Stimulated activated naive CD8-positive, alpha-beta T cell treated with anti-CD3 and anti-CD28 coated beads, Interleukin-15, amount 100 ng/mL, for 72 hours (primary cell): ENCODE results near the gene RPS6KA1.
A peak's percentile ranks its signal among the peaks of the same experiment; 100 is the strongest.
"Not testable (repeated sequence)": the region's sequence is repeated elsewhere in the genome, so short reads cannot be mapped to it uniquely, and the experiment has no call there.

Experiments
- ATAC-seq: fragments of 150-1000 bp; cut with Tn5 transposase; 2 replicates; pipeline ENCODE4 v1.10.0; 2021; ENCODE audit warnings: mild to moderate bottlenecking, moderate library complexity
- DNase-seq, 2 donors: peaks; one replicate each; pipeline ENCODE4 v3.0.0; 2021 to 2022
- H3K27ac Mint-ChIP-seq, 2 donors: one replicate each; pipeline ENCODE4 v1.8.0; 2022; ENCODE audit warnings: mild to moderate bottlenecking in 2 of 2, mixed read lengths in 2 of 2, moderate library complexity in 2 of 2
- H3K27me3 Mint-ChIP-seq: one replicate; pipeline ENCODE4 v1.8.0; 2022; ENCODE audit warnings: mixed read lengths
- H3K4me1 Mint-ChIP-seq: one replicate; pipeline ENCODE4 v1.8.0; 2022; ENCODE audit warnings: mild to moderate bottlenecking, mixed read lengths
- H3K4me3 Mint-ChIP-seq, 2 donors: one replicate each; pipeline ENCODE4 v1.8.0; 2022; ENCODE audit warnings: mild to moderate bottlenecking in 2 of 2, mixed read lengths in 2 of 2, moderate library complexity in 1 of 2
- H3K9me3 Mint-ChIP-seq, 2 donors: one replicate each; pipeline ENCODE4 v1.8.0; 2022; ENCODE audit warnings: mixed read lengths in 2 of 2

RPS6KA1 gene

GRCh38 chr1:26558685-26559048, 29.1 kb downstream of the RPS6KA1 start:
- H3K9me3 Mint-ChIP-seq = no peaks in the 10 kb centered on the region
- DNase-seq = no peak
- peak overlapping the region in 1 of 2 donors; percentile 57 for H3K27ac Mint-ChIP-seq
- H3K4me3 Mint-ChIP-seq = no peak overlapping the region
- H3K27me3 Mint-ChIP-seq = no peaks in the 10 kb centered on the region
- peaks cover 41% of the 10 kb centered on the region for H3K4me1 Mint-ChIP-seq
- no peak for ATAC-seq

- peaks cover 35% of the 10 kb centered on the region for H3K4me1 Mint-ChIP-seq
- no peaks in the 10 kb centered on the region for H3K27me3 Mint-ChIP-seq
- no peak overlapping the region for H3K4me3 Mint-ChIP-seq
- peak overlapping the region in 1 of 2 donors; percentile 71 for H3K27ac Mint-ChIP-seq
- DNase-seq = no peak
- H3K9me3 Mint-ChIP-seq = no peaks in the 10 kb centered on the region
- ATAC-seq = no peak
These were observed 30.8 kb downstream of the RPS6KA1 start for GRCh38 chr1:26560403-26560780.

- Mint-ChIP-seq H3K27ac (no peak overlapping the region), H3K4me1 (peaks cover 38% of the 10 kb centered on the region), H3K27me3 (no peaks in the 10 kb centered on the region), H3K9me3 (no peaks in the 10 kb centered on the region), H3K4me3 (no peak overlapping the region)
- no peak for DNase-seq
- ATAC-seq = peak; percentile 41
These were observed 40.7 kb downstream of the RPS6KA1 start for GRCh38 chr1:26570287-26570686.

GRCh38 chr1:26571381-26571780, 41.8 kb downstream of the RPS6KA1 start:
- Mint-ChIP-seq H3K9me3 (no peaks in the 10 kb centered on the region), H3K4me3 (no peak overlapping the region), H3K27me3 (no peaks in the 10 kb centered on the region), H3K4me1 (peaks cover 49% of the 10 kb centered on the region), H3K27ac (no peak overlapping the region)
- no peak for DNase-seq
- no peak for ATAC-seq

- peaks cover 73% of the 10 kb centered on the region for H3K4me1 Mint-ChIP-seq
These were observed 44.5 kb downstream of the RPS6KA1 start for GRCh38 chr1:26574018-26574417.

GRCh38 chr1:26574719-26575251, 45.2 kb downstream of the RPS6KA1 start:
- H3K9me3 Mint-ChIP-seq = no peaks in the 10 kb centered on the region
- no peaks in the 10 kb centered on the region for H3K27me3 Mint-ChIP-seq
- peak overlapping the region; percentile 47 to 84 for H3K27ac Mint-ChIP-seq
- H3K4me3 Mint-ChIP-seq = peak overlapping the region; percentile 27 to 33
- H3K4me1 Mint-ChIP-seq = peaks cover 73% of the 10 kb centered on the region
- ATAC-seq (peak; percentile 64), DNase-seq (peak in 1 of 2 donors; percentile 53)

More at GRCh38 chr1:26574018-26574417, 44.5 kb downstream of the RPS6KA1 start:
- no peaks in the 10 kb centered on the region for H3K27me3 Mint-ChIP-seq
- no peak overlapping the region for H3K4me3 Mint-ChIP-seq
- DNase-seq = no peak
- no peaks in the 10 kb centered on the region for H3K9me3 Mint-ChIP-seq
- no peak for ATAC-seq
- no peak overlapping the region for H3K27ac Mint-ChIP-seq

GRCh38 chr1:26575348-26575747, 45.8 kb downstream of the RPS6KA1 start:
- Mint-ChIP-seq H3K9me3 (no peaks in the 10 kb centered on the region), H3K27ac (no peak overlapping the region), H3K27me3 (no peaks in the 10 kb centered on the region), H3K4me1 (peaks cover 73% of the 10 kb centered on the region), H3K4me3 (no peak overlapping the region)
- ATAC-seq = no peak
- no peak for DNase-seq

GRCh38 chr1:26578167-26578566, 48.6 kb downstream of the RPS6KA1 start:
- Mint-ChIP-seq H3K27me3 (no peaks in the 10 kb centered on the region), H3K9me3 (no peaks in the 10 kb centered on the region), H3K4me1 (peaks cover 90% of the 10 kb centered on the region), H3K4me3 (no peak overlapping the region), H3K27ac (no peak overlapping the region)
- ATAC-seq (no peak), DNase-seq (no peak)

- ATAC-seq = no peak
- DNase-seq = no peak
- H3K27me3 Mint-ChIP-seq = no peaks in the 10 kb centered on the region
- peaks cover 94% of the 10 kb centered on the region for H3K4me1 Mint-ChIP-seq
- H3K4me3 Mint-ChIP-seq = peak overlapping the region; percentile 7 to 58
- no peaks in the 10 kb centered on the region for H3K9me3 Mint-ChIP-seq
- peak overlapping the region in 1 of 2 donors; percentile 8 for H3K27ac Mint-ChIP-seq
These were observed 50.1 kb downstream of the RPS6KA1 start for GRCh38 chr1:26579681-26580111.

GRCh38 chr1:26580116-26580515, 50.6 kb downstream of the RPS6KA1 start:
- Mint-ChIP-seq H3K27me3 (no peaks in the 10 kb centered on the region), H3K9me3 (no peaks in the 10 kb centered on the region), H3K4me3 (peak overlapping the region; percentile 6 to 58), H3K4me1 (peaks cover 89% of the 10 kb centered on the region), H3K27ac (peak overlapping the region in 1 of 2 donors; percentile 8)
- peak in 1 of 2 donors; percentile 56 for DNase-seq
- peak; percentile 13 for ATAC-seq

- DNase-seq (no peak), ATAC-seq (peak; percentile 19)
- Mint-ChIP-seq H3K4me3 (peak overlapping the region; percentile 71 to 75), H3K27me3 (no peaks in the 10 kb centered on the region), H3K27ac (peak overlapping the region; percentile 86 to 91), H3K9me3 (no peaks in the 10 kb centered on the region), H3K4me1 (peaks cover 78% of the 10 kb centered on the region)
These were observed 51.7 kb downstream of the RPS6KA1 start for GRCh38 chr1:26581287-26581651.

- Mint-ChIP-seq H3K9me3 (no peaks in the 10 kb centered on the region), H3K4me1 (peaks cover 71% of the 10 kb centered on the region), H3K4me3 (peak overlapping the region; percentile 56 to 57), H3K27me3 (no peaks in the 10 kb centered on the region), H3K27ac (peak overlapping the region; percentile 89 to 92)
- no peak for ATAC-seq
- no peak for DNase-seq
These were observed 52.7 kb downstream of the RPS6KA1 start for GRCh38 chr1:26582053-26582835.

- peak overlapping the region; percentile 56 to 57 for H3K4me3 Mint-ChIP-seq
- peaks cover 64% of the 10 kb centered on the region for H3K4me1 Mint-ChIP-seq
These were observed 53.4 kb downstream of the RPS6KA1 start for GRCh38 chr1:26582836-26583460.

GRCh38 chr1:26583646-26584485, 54.3 kb downstream of the RPS6KA1 start:
- Mint-ChIP-seq H3K9me3 (peaks cover under 1 to 3% of the 10 kb centered on the region in 2 donors), H3K27me3 (no peaks in the 10 kb centered on the region), H3K27ac (no peak overlapping the region), H3K4me1 (peaks cover 55% of the 10 kb centered on the region), H3K4me3 (no peak overlapping the region)
- ATAC-seq (no peak), DNase-seq (peak; percentile 26 to 54)

More at GRCh38 chr1:26582836-26583460, 53.4 kb downstream of the RPS6KA1 start:
- ATAC-seq = peak; percentile 62
- peak; percentile 54 to 82 for DNase-seq
- H3K9me3 Mint-ChIP-seq = no peaks in the 10 kb centered on the region
- no peaks in the 10 kb centered on the region for H3K27me3 Mint-ChIP-seq
- peak overlapping the region; percentile 89 to 92 for H3K27ac Mint-ChIP-seq

- not testable (repeated sequence) for H3K9me3 Mint-ChIP-seq, DNase-seq, H3K27ac Mint-ChIP-seq, H3K4me3 Mint-ChIP-seq, ATAC-seq, H3K27me3 Mint-ChIP-seq
- H3K4me1 Mint-ChIP-seq = peaks cover 48% of the 10 kb centered on the region
These were observed 55.0 kb downstream of the RPS6KA1 start for GRCh38 chr1:26584588-26584987.
